CD8-positive, alpha-beta memory T cell (primary cell): ENCODE data around the gene OVOL3. TPM values are rescaled to one million over a fixed set of nuclear protein-coding genes. Genes with fewer than 3 reads are reported as not detected.

Experiments
- CTCF ChIA-PET: fragments of 350-600 bp; sonication (Branson Sonifier 250); formaldehyde crosslinking; loops from one replicate; lab custom pipeline; 2021; ENCODE audit warnings: antibody characterized with exemption; lab: Charles Lee
- POLR2A ChIA-PET: fragments of 350-600 bp; sonication (Branson Sonifier 250); formaldehyde crosslinking; loops from one replicate; lab custom pipeline; 2021; ENCODE audit warnings: antibody characterized with exemption; lab: Charles Lee
- DNase-seq, 5 donors: peaks; one replicate each; pipeline versions ENCODE4 v3.0.0 to v3.0.0-alpha.2; 2020 to 2022; ENCODE audit warnings: mixed read lengths in 1 of 5
- H3K27ac ChIP-seq: one replicate; pipeline ENCODE4 v1.7.0; 2013; ENCODE audit warnings: low read depth, mild to moderate bottlenecking, low read length, moderate library complexity
- H3K27me3 ChIP-seq: 2 replicates; pipeline ENCODE4 v1.7.0; 2013; ENCODE audit warnings: low read length, mild to moderate bottlenecking; ENCODE audit not compliant: insufficient read depth, poor library complexity, severe bottlenecking
- H3K36me3 ChIP-seq: 2 replicates; pipeline ENCODE4 v1.7.0; 2013; ENCODE audit warnings: mild to moderate bottlenecking, low read length, moderate library complexity; ENCODE audit not compliant: insufficient read depth
- H3K4me1 ChIP-seq: 2 replicates; pipeline ENCODE4 v1.7.0; 2013; ENCODE audit warnings: mild to moderate bottlenecking, low read length, moderate library complexity; ENCODE audit not compliant: insufficient read depth
- H3K4me3 ChIP-seq: 2 replicates; pipeline ENCODE4 v1.7.0; 2013; ENCODE audit warnings: mild to moderate bottlenecking, low read length
- H3K9me3 ChIP-seq: 2 replicates; pipeline ENCODE4 v1.7.0; 2013; ENCODE audit warnings: mild to moderate bottlenecking, low read length
- H3K27ac Mint-ChIP-seq, 8 donors: one replicate each; pipeline ENCODE4 v1.8.0; 2020 to 2021; ENCODE audit warnings: mixed read lengths in 8 of 8, mild to moderate bottlenecking in 6 of 8, inconsistent platforms in 3 of 8, moderate library complexity in 3 of 8
- H3K27me3 Mint-ChIP-seq, 2 donors: one replicate each; pipeline ENCODE4 v1.8.0; 2020 to 2021; ENCODE audit warnings: mixed read lengths in 2 of 2, mild to moderate bottlenecking in 1 of 2, moderate library complexity in 1 of 2
- H3K36me3 Mint-ChIP-seq, 3 donors: one replicate each; pipeline ENCODE4 v1.8.0; 2020 to 2021; ENCODE audit warnings: mixed read lengths in 3 of 3, inconsistent platforms in 1 of 3, mild to moderate bottlenecking in 1 of 3
- H3K4me1 Mint-ChIP-seq, 3 donors: one replicate each; pipeline ENCODE4 v1.8.0; 2020 to 2021; ENCODE audit warnings: mixed read lengths in 3 of 3, inconsistent platforms in 1 of 3, mild to moderate bottlenecking in 1 of 3
- H3K4me3 Mint-ChIP-seq, 7 donors: one replicate each; pipeline ENCODE4 v1.8.0; 2020 to 2021; ENCODE audit warnings: mixed read lengths in 7 of 7, mild to moderate bottlenecking in 6 of 7, moderate library complexity in 4 of 7, inconsistent platforms in 2 of 7
- H3K9me3 Mint-ChIP-seq, 5 donors: one replicate each; pipeline ENCODE4 v1.8.0; 2020 to 2022; ENCODE audit warnings: mixed read lengths in 5 of 5, mild to moderate bottlenecking in 3 of 5, moderate library complexity in 2 of 5, inconsistent platforms in 1 of 5
- polyA plus RNA-seq: library from polyadenylated mRNA; unstranded; fragments of 300-500 nt; fragmentation: Illumina TruSeq; gene quantifications from one replicate; pipeline ENCODE4 v1.2.3, GENCODE V29; 2021
- total RNA-seq, 2 experiments: library from RNA; stranded (reverse); gene quantifications; one replicate each; pipeline ENCODE4 v1.2.3, GENCODE V29; 2021

The OVOL3 gene
- total and polyA plus RNA-seq, 3 experiments from 2014 or later = not detected

- no peaks in the 10 kb centered on the region for H3K36me3 ChIP-seq
- ChIA-PET CTCF (no interaction called here), POLR2A (no interaction called here)
- peak overlapping the region in 2 of 8 donors; percentile 27 to 66 for H3K27ac Mint-ChIP-seq
- no peak overlapping the region for H3K4me3 ChIP-seq
- no peaks in the 10 kb centered on the region for H3K9me3 ChIP-seq
- no peaks in the 10 kb centered on the region for H3K4me1 ChIP-seq
- H3K27me3 ChIP-seq = no peaks in the 10 kb centered on the region
- DNase-seq = no peak
- peaks cover 0 to 5% (median 3%) of the 10 kb centered on the region in 3 donors for H3K36me3 Mint-ChIP-seq
- no peaks in the 10 kb centered on the region for H3K9me3 Mint-ChIP-seq
- H3K27me3 Mint-ChIP-seq = no peaks in the 10 kb centered on the region
- no peaks in the 10 kb centered on the region for H3K4me1 Mint-ChIP-seq
- no peak overlapping the region for H3K27ac ChIP-seq
- no peak overlapping the region for H3K4me3 Mint-ChIP-seq
Observed at GRCh38 chr19:36079389-36079945, 31.5 kb upstream of the OVOL3 start.

GRCh38 chr19:36081385-36081784 lies 29.6 kb upstream of the OVOL3 start:
- Histone ChIP-seq H3K4me3 (no peak overlapping the region), H3K36me3 (no peaks in the 10 kb centered on the region), H3K27me3 (no peaks in the 10 kb centered on the region), H3K4me1 (no peaks in the 10 kb centered on the region), H3K9me3 (no peaks in the 10 kb centered on the region), H3K27ac (no peak overlapping the region)
- no peak overlapping the region for H3K4me3 Mint-ChIP-seq
- H3K36me3 Mint-ChIP-seq = peaks cover 0 to 5% (median 3%) of the 10 kb centered on the region in 3 donors
- DNase-seq = no peak
- POLR2A ChIA-PET = no interaction called here
- no peaks in the 10 kb centered on the region for H3K27me3 Mint-ChIP-seq
- no peaks in the 10 kb centered on the region for H3K9me3 Mint-ChIP-seq
- CTCF ChIA-PET = no interaction called here
- H3K4me1 Mint-ChIP-seq = no peaks in the 10 kb centered on the region
- H3K27ac Mint-ChIP-seq = no peak overlapping the region

- H3K9me3 Mint-ChIP-seq = no peaks in the 10 kb centered on the region
- H3K27ac Mint-ChIP-seq = no peak overlapping the region
Observed at GRCh38 chr19:36081894-36082293, 29.0 kb upstream of the OVOL3 start.

DNA sequence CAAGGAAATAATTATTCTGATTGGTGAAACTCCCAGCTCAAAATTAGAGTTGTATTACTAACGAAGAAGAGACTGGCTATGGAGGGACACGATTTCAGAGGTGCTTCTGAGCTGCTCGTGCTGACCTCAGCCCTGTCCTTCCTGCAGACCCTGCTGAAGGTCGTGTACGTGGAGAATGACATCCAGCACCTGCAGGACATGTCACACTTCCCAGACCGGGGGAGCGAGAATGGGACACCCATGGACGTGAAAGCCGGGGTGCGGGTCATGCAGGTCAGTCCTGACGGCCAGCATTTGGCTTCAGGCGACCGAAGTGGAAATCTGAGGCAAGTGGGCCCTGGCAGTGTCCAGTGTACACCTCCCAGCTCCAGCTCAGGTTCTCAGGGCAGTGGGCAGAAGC lies 28.0 kb upstream of the OVOL3 start:
- H3K4me3 Mint-ChIP-seq = no peak overlapping the region

More at GRCh38 chr19:36081894-36082293, 29.0 kb upstream of the OVOL3 start:
- H3K27me3 ChIP-seq = no peaks in the 10 kb centered on the region
- Mint-ChIP-seq H3K27me3 (no peaks in the 10 kb centered on the region), H3K36me3 (peaks cover 0 to 5% (median 3%) of the 10 kb centered on the region in 3 donors), H3K4me3 (no peak overlapping the region), H3K4me1 (no peaks in the 10 kb centered on the region)
- CTCF ChIA-PET = no interaction called here
- H3K9me3 ChIP-seq = no peaks in the 10 kb centered on the region
- POLR2A ChIA-PET = no interaction called here
- no peak overlapping the region for H3K27ac ChIP-seq
- H3K4me3 ChIP-seq = no peak overlapping the region
- no peaks in the 10 kb centered on the region for H3K36me3 ChIP-seq
- no peak for DNase-seq
- H3K4me1 ChIP-seq = no peaks in the 10 kb centered on the region

GRCh38 chr19:36084231-36085009 lies 26.5 kb upstream of the OVOL3 start:
- Histone ChIP-seq H3K36me3 (no peaks in the 10 kb centered on the region), H3K4me1 (no peaks in the 10 kb centered on the region), H3K4me3 (no peak overlapping the region), H3K27ac (no peak overlapping the region), H3K9me3 (no peaks in the 10 kb centered on the region), H3K27me3 (no peaks in the 10 kb centered on the region)
- Mint-ChIP-seq H3K36me3 (peaks cover 0 to 5% (median 3%) of the 10 kb centered on the region in 3 donors), H3K27me3 (no peaks in the 10 kb centered on the region), H3K27ac (peak overlapping the region in 1 of 8 donors; percentile 17), H3K4me1 (no peaks in the 10 kb centered on the region), H3K4me3 (no peak overlapping the region), H3K9me3 (no peaks in the 10 kb centered on the region)
- CTCF ChIA-PET = no interaction called here
- no peak for DNase-seq
- POLR2A ChIA-PET = no interaction called here

More for the DNA sequence above, 28.0 kb upstream of the OVOL3 start:
- no peak overlapping the region for H3K27ac ChIP-seq
- Mint-ChIP-seq H3K27me3 (no peaks in the 10 kb centered on the region), H3K9me3 (no peaks in the 10 kb centered on the region), H3K36me3 (peaks cover 0 to 5% (median 3%) of the 10 kb centered on the region in 3 donors), H3K27ac (no peak overlapping the region), H3K4me1 (no peaks in the 10 kb centered on the region)
- no peaks in the 10 kb centered on the region for H3K4me1 ChIP-seq
- ChIA-PET POLR2A (no interaction called here), CTCF (no interaction called here)
- no peaks in the 10 kb centered on the region for H3K9me3 ChIP-seq
- no peaks in the 10 kb centered on the region for H3K27me3 ChIP-seq
- DNase-seq = no peak
- H3K4me3 ChIP-seq = no peak overlapping the region
- H3K36me3 ChIP-seq = no peaks in the 10 kb centered on the region

DNA sequence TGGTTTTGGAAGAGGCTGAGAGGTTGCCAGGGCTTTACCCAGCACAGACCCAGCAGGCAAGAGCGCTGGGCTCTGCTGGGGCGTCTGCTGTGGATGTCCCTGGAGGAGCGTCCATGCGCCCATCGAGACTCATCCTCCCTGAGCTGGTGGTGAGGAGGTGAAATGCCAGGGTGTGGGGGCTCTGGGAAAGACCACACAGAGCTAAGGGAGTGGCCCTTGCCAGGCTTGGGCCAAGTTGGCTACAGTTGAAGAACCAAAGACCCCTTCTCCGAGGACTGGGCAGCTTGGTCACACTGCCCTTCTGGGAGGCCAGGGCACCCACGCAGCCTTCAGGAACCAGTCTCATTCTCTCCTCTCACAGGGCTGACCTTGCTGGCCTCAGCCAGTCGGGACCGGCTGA lies 24.6 kb upstream of the OVOL3 start:
- no peak overlapping the region for H3K4me3 Mint-ChIP-seq
- no peaks in the 10 kb centered on the region for H3K4me1 Mint-ChIP-seq
- DNase-seq = no peak
- Histone ChIP-seq H3K27ac (no peak overlapping the region), H3K9me3 (no peaks in the 10 kb centered on the region), H3K27me3 (no peaks in the 10 kb centered on the region), H3K4me3 (no peak overlapping the region), H3K4me1 (no peaks in the 10 kb centered on the region), H3K36me3 (no peaks in the 10 kb centered on the region)
- ChIA-PET POLR2A (no interaction called here), CTCF (no interaction called here)
- H3K27me3 Mint-ChIP-seq = no peaks in the 10 kb centered on the region
- H3K27ac Mint-ChIP-seq = no peak overlapping the region
- peaks cover 0 to 5% (median 0%) of the 10 kb centered on the region in 3 donors for H3K36me3 Mint-ChIP-seq
- H3K9me3 Mint-ChIP-seq = no peaks in the 10 kb centered on the region

- H3K4me3 ChIP-seq = no peak overlapping the region
- H3K27me3 ChIP-seq = no peaks in the 10 kb centered on the region
- Mint-ChIP-seq H3K27ac (peak overlapping the region in 1 of 8 donors; percentile 80), H3K4me1 (peaks cover 2 to 14% (median 10%) of the 10 kb centered on the region in 3 donors), H3K36me3 (no peaks in the 10 kb centered on the region), H3K4me3 (no peak overlapping the region), H3K9me3 (no peaks in the 10 kb centered on the region), H3K27me3 (no peaks in the 10 kb centered on the region)
- no peaks in the 10 kb centered on the region for H3K36me3 ChIP-seq
- no peak for DNase-seq
- H3K4me1 ChIP-seq = no peaks in the 10 kb centered on the region
- POLR2A ChIA-PET = no interaction called here
- CTCF ChIA-PET = no interaction called here
- no peaks in the 10 kb centered on the region for H3K9me3 ChIP-seq
- no peak overlapping the region for H3K27ac ChIP-seq
Observed at GRCh38 chr19:36089847-36090246, 21.1 kb upstream of the OVOL3 start.

- H3K36me3 Mint-ChIP-seq = no peaks in the 10 kb centered on the region
- H3K4me1 Mint-ChIP-seq = peaks cover 2 to 14% (median 10%) of the 10 kb centered on the region in 3 donors
- DNase-seq = no peak
- no peaks in the 10 kb centered on the region for H3K9me3 Mint-ChIP-seq
- ChIA-PET POLR2A (no interaction called here), CTCF (interaction anchor here (0.6 kb wide), 1 partner anchor 90 kb away, joined by 4 read pairs; no protein-coding TSS in a partner anchor)
- Histone ChIP-seq H3K27me3 (no peaks in the 10 kb centered on the region), H3K27ac (no peak overlapping the region), H3K36me3 (no peaks in the 10 kb centered on the region), H3K9me3 (no peaks in the 10 kb centered on the region), H3K4me3 (no peak overlapping the region), H3K4me1 (no peaks in the 10 kb centered on the region)
- H3K4me3 Mint-ChIP-seq = no peak overlapping the region
- no peak overlapping the region for H3K27ac Mint-ChIP-seq
- H3K27me3 Mint-ChIP-seq = no peaks in the 10 kb centered on the region
Observed at GRCh38 chr19:36090910-36091695, 19.8 kb upstream of the OVOL3 start.
